Glomerular endothelial cell (primary cell): ENCODE measurements around the gene JMJD6. TPM values are rescaled to one million over a fixed set of nuclear protein-coding genes. Genes with fewer than 3 reads are reported as not detected.

Experiments used
- total RNA-seq: library from RNA; depleted of rRNA; stranded (reverse); fragments of >200 nt; gene quantifications from 2 replicates; pipeline ENCODE4 v1.2.3, GENCODE V29; 2015

The JMJD6 gene
- total RNA-seq, 1 donor from 2014 or later: 27.2 TPM

Other genes starting within 250 kb of the JMJD6 start
- gene RHBDF2, start 225.2 kb downstream of the JMJD6 start, total RNA-seq: 77.3 and 132 TPM in 2 replicates
- gene CYGB, start 188.9 kb downstream of the JMJD6 start, total RNA-seq: 7.0 TPM in 2 replicates
- gene PRCD, start 186.6 kb downstream of the JMJD6 start, total RNA-seq: 0.58 and 1.8 TPM in 2 replicates
- gene ST6GALNAC2, start 140.7 kb downstream of the JMJD6 start, total RNA-seq: 1.8 and 3.3 TPM in 2 replicates
- gene ST6GALNAC1, start 82.8 kb downstream of the JMJD6 start, total RNA-seq: not detected in 2 replicates
- 208 and 276 TPM in 2 replicates for gene MXRA7, start 15.6 kb downstream of the JMJD6 start, total RNA-seq
- 23.8 and 33.6 TPM in 2 replicates for gene METTL23, start 233 bp upstream of the JMJD6 start, total RNA-seq
- 219 and 305 TPM in 2 replicates for gene SRSF2, start 10.7 kb upstream of the JMJD6 start, total RNA-seq
- 31.2 and 35.6 TPM in 2 replicates for gene MFSD11, start 11.5 kb upstream of the JMJD6 start, total RNA-seq
- gene MGAT5B, start 141.8 kb upstream of the JMJD6 start, total RNA-seq: 9.1 and 10.0 TPM in 2 replicates